Testis (tissue), 2 donors: ENCODE results near the gene ALG12.

ENCODE experiments used
- CTCF ChIP-seq, 3 experiments: fragments of 450-650 bp in 2 of 3; fragments of 200-600 bp in 1 of 3; sonication (generic) in 1 of 3; IDR thresholded peaks; one replicate each; pipeline ENCODE4 v1.5.1; 2016 to 2019; ENCODE audit warnings: antibody characterized with exemption in 3 of 3, mild to moderate bottlenecking in 2 of 3, moderate library complexity in 1 of 3
- POLR2A ChIP-seq: fragments of 450-650 bp; IDR thresholded peaks from one replicate; pipeline ENCODE4 v1.6.1; 2017; ENCODE audit warnings: antibody characterized with exemption, mild to moderate bottlenecking, moderate library complexity

DNA sequence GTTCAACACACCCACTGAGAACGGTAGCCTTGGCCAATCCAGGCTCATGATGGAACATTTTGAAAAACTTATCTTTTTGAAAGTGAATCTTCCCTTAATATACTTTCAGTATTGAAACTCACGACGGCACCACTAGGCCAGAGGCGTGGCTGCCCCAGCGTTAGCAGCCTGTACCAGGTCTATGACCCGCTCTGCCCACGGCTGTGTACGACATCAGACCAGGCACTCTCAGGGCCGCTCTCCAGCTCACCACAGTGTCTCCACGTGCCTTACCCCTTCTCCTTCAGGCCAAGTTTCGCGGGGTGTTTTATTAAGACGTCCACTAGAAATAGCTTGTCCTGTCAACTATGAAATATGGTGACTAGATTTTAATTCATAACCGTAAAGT is 31.2 kb downstream of the ALG12 start:
- TF ChIP-seq CTCF (IDR thresholded peaks at IDR 0.05) (no peak), POLR2A (no peak)
